ENCODE data around the gene DOCK10. TPM values are rescaled to one million over a fixed set of nuclear protein-coding genes. Genes with fewer than 3 reads are reported as not detected.
A peak's percentile ranks its signal among the peaks of the same experiment; 100 is the strongest.

DOCK10 gene
- 2.3 TPM for total RNA-seq
- long read RNA-seq = 0 reads

GRCh38 chr2:225041851-225042799, at the start of gene DOCK10:
DOCK10 (minus strand) TSS chr2:225042468; CDS start chr2:225042374, 94 bp downstream.
- DNase-seq (ENCODE audit: missing footprints) (peak; percentile 69), ATAC-seq (no peak)
- intact Hi-C loops (cut with DNase I) = no loop called here

GRCh38 chr2:225091336-225091735, 49.1 kb upstream of the DOCK10 start:
- DNase-seq (ENCODE audit: missing footprints) = no peak
- ATAC-seq = no peak
- intact Hi-C loops (cut with DNase I) = no loop called here

- DNase-seq (ENCODE audit: missing footprints) (no peak), ATAC-seq (no peak)
- intact Hi-C loops (cut with DNase I) = no loop called here
Observed at GRCh38 chr2:225090746-225091145, 48.5 kb upstream of the DOCK10 start.

GRCh38 chr2:225086915-225087314, 44.6 kb upstream of the DOCK10 start:
- DNase-seq (ENCODE audit: missing footprints) (no peak), ATAC-seq (no peak)
- intact Hi-C loops (cut with DNase I) = no loop called here

- DNase-seq (ENCODE audit: missing footprints) = no peak
- intact Hi-C loops (cut with DNase I) = no loop called here
- no peak for ATAC-seq
Observed at GRCh38 chr2:225086439-225086838, 44.2 kb upstream of the DOCK10 start.

- ATAC-seq (no peak), DNase-seq (ENCODE audit: missing footprints) (no peak)
- intact Hi-C loops (cut with DNase I) = no loop called here
Observed at GRCh38 chr2:225083276-225083675, 41.0 kb upstream of the DOCK10 start.

GRCh38 chr2:225076125-225076524, 33.9 kb upstream of the DOCK10 start:
- DNase-seq (ENCODE audit: missing footprints) (no peak), ATAC-seq (no peak)
- intact Hi-C loops (cut with DNase I) = no loop called here

GRCh38 chr2:225074919-225075681, 32.8 kb upstream of the DOCK10 start:
- ATAC-seq (no peak), DNase-seq (ENCODE audit: missing footprints) (no peak)
- intact Hi-C loops (cut with DNase I) = no loop called here

- intact Hi-C loops (cut with DNase I) = no loop called here
- no peak for DNase-seq (ENCODE audit: missing footprints)
- ATAC-seq = peak; percentile 46
Observed at GRCh38 chr2:225074366-225074765, 32.1 kb upstream of the DOCK10 start.

- intact Hi-C loops (cut with DNase I) = no loop called here
- no peak for ATAC-seq
- no peak for DNase-seq (ENCODE audit: missing footprints)
Observed at GRCh38 chr2:225073198-225073597, 30.9 kb upstream of the DOCK10 start.

- intact Hi-C loops (cut with DNase I) = no loop called here
- DNase-seq (ENCODE audit: missing footprints) (no peak), ATAC-seq (no peak)
Observed at GRCh38 chr2:225072444-225072843, 30.2 kb upstream of the DOCK10 start.

GRCh38 chr2:225070811-225071210, 28.5 kb upstream of the DOCK10 start:
- intact Hi-C loops (cut with DNase I) = no loop called here
- DNase-seq (ENCODE audit: missing footprints) = no peak
- ATAC-seq = no peak

- intact Hi-C loops (cut with DNase I) = no loop called here
- ATAC-seq (no peak), DNase-seq (ENCODE audit: missing footprints) (no peak)
Observed at GRCh38 chr2:225069966-225070365, 27.7 kb upstream of the DOCK10 start.

- no peak for ATAC-seq
- no peak for DNase-seq (ENCODE audit: missing footprints)
- intact Hi-C loops (cut with DNase I) = no loop called here
Observed at GRCh38 chr2:225069477-225069876, 27.2 kb upstream of the DOCK10 start.

GRCh38 chr2:225065882-225066281, 23.6 kb upstream of the DOCK10 start:
- intact Hi-C loops (cut with DNase I) = no loop called here
- no peak for ATAC-seq
- DNase-seq (ENCODE audit: missing footprints) = no peak

- ATAC-seq = no peak
- intact Hi-C loops (cut with DNase I) = no loop called here
Observed at GRCh38 chr2:225064928-225065327, 22.7 kb upstream of the DOCK10 start.

GRCh38 chr2:225064362-225064761, 22.1 kb upstream of the DOCK10 start:
- no peak for ATAC-seq
- intact Hi-C loops (cut with DNase I) = no loop called here
- no peak for DNase-seq (ENCODE audit: missing footprints)

More at GRCh38 chr2:225064928-225065327, 22.7 kb upstream of the DOCK10 start:
- DNase-seq (ENCODE audit: missing footprints) = no peak

GRCh38 chr2:225056330-225057073, 14.2 kb upstream of the DOCK10 start:
- DNase-seq (ENCODE audit: missing footprints) (no peak), ATAC-seq (no peak)
- intact Hi-C loops (cut with DNase I) = no loop called here

GRCh38 chr2:225055714-225056113, 13.4 kb upstream of the DOCK10 start:
- ATAC-seq = no peak
- no peak for DNase-seq (ENCODE audit: missing footprints)
- intact Hi-C loops (cut with DNase I) = no loop called here

All from Right ventricle myocardium inferior (tissue), 1 donor.